Type B pancreatic cell (in vitro differentiated cells): ENCODE results near the gene NTM. TPM values are rescaled to one million over a fixed set of nuclear protein-coding genes. Genes with fewer than 3 reads are reported as not detected.

ENCODE experiments used
- DNase-seq: peaks from one replicate; pipeline ENCODE4 v3.0.0; 2021; ENCODE audit warnings: mixed read lengths; ENCODE audit not compliant: unreplicated experiment; ENCODE audit errors: extremely low spot score
- H3K27ac Mint-ChIP-seq: 2 replicates; pipeline ENCODE4 v1.8.0; 2021; ENCODE audit warnings: mild to moderate bottlenecking, mixed read lengths
- H3K27me3 Mint-ChIP-seq: 2 replicates; pipeline ENCODE4 v1.8.0; 2021; ENCODE audit warnings: mixed read lengths
- H3K36me3 Mint-ChIP-seq: 2 replicates; pipeline ENCODE4 v1.8.0; 2021; ENCODE audit warnings: mixed read lengths
- H3K4me1 Mint-ChIP-seq: one replicate; pipeline ENCODE4 v1.8.0; 2021; ENCODE audit warnings: mixed read lengths; ENCODE audit not compliant: unreplicated experiment
- H3K4me3 Mint-ChIP-seq: 2 replicates; pipeline ENCODE4 v1.8.0; 2021; ENCODE audit warnings: mild to moderate bottlenecking, mixed read lengths
- H3K9me3 Mint-ChIP-seq: 2 replicates; pipeline ENCODE4 v1.8.0; 2021; ENCODE audit warnings: mixed read lengths
- total RNA-seq: library from RNA; stranded (reverse); gene quantifications from 2 replicates; pipeline ENCODE4 v1.2.1, GENCODE V29; 2021; ENCODE audit warnings: low replicate concordance
- TF ChIP-seq, protein P1 (sequence below): fragments of 200-600 bp; sonication (generic); conservative IDR thresholded peaks from 2 replicates; pipeline ENCODE4 v1.5.0; 2021; ENCODE audit warnings: antibody characterized with exemption, mild to moderate bottlenecking

NTM gene
- total RNA-seq, 1 donor from 2014 or later, result 19.2 TPM

- no peak overlapping the region for H3K4me3 Mint-ChIP-seq
- H3K36me3 Mint-ChIP-seq, result no peaks in the 10 kb centered on the region
- no peak overlapping the region for H3K27ac Mint-ChIP-seq
- DNase-seq, result no peak
- H3K4me1 Mint-ChIP-seq, result no peaks in the 10 kb centered on the region
- H3K9me3 Mint-ChIP-seq, result no peaks in the 10 kb centered on the region
- TF ChIP-seq, protein P1, sequence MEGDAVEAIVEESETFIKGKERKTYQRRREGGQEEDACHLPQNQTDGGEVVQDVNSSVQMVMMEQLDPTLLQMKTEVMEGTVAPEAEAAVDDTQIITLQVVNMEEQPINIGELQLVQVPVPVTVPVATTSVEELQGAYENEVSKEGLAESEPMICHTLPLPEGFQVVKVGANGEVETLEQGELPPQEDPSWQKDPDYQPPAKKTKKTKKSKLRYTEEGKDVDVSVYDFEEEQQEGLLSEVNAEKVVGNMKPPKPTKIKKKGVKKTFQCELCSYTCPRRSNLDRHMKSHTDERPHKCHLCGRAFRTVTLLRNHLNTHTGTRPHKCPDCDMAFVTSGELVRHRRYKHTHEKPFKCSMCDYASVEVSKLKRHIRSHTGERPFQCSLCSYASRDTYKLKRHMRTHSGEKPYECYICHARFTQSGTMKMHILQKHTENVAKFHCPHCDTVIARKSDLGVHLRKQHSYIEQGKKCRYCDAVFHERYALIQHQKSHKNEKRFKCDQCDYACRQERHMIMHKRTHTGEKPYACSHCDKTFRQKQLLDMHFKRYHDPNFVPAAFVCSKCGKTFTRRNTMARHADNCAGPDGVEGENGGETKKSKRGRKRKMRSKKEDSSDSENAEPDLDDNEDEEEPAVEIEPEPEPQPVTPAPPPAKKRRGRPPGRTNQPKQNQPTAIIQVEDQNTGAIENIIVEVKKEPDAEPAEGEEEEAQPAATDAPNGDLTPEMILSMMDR, result no peak
- H3K27me3 Mint-ChIP-seq, result peaks cover 9% of the 10 kb centered on the region
These were observed 621.2 kb downstream of the NTM start for GRCh38 chr11:131991606-131992005.

GRCh38 chr11:131993246-131993645, 622.8 kb downstream of the NTM start:
- no peak overlapping the region for H3K27ac Mint-ChIP-seq
- H3K4me3 Mint-ChIP-seq, result no peak overlapping the region
- TF ChIP-seq, protein P1, result no peak
- H3K36me3 Mint-ChIP-seq, result peaks cover 4% of the 10 kb centered on the region
- DNase-seq, result no peak
- no peaks in the 10 kb centered on the region for H3K4me1 Mint-ChIP-seq
- no peaks in the 10 kb centered on the region for H3K9me3 Mint-ChIP-seq
- peaks cover 13% of the 10 kb centered on the region for H3K27me3 Mint-ChIP-seq

DNA sequence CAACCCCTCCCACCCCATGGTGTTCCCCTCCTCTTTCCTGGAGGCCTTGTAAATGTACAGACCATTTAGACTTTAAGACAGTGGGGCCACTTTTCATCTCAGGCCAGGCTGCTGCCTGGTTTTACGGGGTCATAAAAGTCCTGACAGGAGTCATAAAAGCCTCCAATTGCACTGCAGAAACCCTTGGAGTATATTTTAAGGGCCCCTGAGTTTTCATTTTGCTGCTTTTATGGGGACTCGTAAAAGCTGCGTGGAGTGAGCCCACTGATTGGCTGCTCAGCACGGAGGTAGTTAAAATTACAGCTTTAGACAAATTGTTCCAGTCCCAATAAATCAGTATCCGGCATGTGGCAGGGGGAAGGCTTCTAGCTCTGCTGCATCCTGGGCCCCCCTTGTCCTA, 627.6 kb downstream of the NTM start:
- TF ChIP-seq, protein P1, result no peak
- no peak overlapping the region for H3K27ac Mint-ChIP-seq

DNA sequence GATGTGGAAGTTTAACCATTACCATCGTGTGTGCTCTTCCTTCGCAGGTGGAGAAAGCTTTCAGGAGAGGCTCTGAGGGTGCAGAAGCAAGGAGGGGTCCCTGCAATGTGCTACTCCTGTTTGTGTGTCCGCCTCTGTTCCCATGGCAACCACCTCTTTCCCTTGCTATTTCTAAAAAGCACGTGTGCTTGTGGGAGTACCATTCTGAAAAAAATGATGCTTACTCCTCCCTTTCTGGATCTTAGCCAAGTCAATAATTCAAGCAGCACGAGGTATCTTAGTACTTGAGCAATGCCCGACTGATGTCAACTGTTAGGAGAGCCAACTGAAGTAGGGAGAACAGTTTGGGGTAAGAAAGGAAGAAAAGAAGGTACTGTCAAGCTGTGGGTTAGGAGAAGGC, 628.7 kb downstream of the NTM start:
- H3K27me3 Mint-ChIP-seq, result peaks cover 7% of the 10 kb centered on the region
- H3K9me3 Mint-ChIP-seq, result no peaks in the 10 kb centered on the region
- TF ChIP-seq, protein P1, result no peak
- H3K4me3 Mint-ChIP-seq, result no peak overlapping the region
- peaks cover 4% of the 10 kb centered on the region for H3K36me3 Mint-ChIP-seq
- DNase-seq, result no peak
- H3K27ac Mint-ChIP-seq, result no peak overlapping the region
- H3K4me1 Mint-ChIP-seq, result no peaks in the 10 kb centered on the region

More for the DNA sequence above, 627.6 kb downstream of the NTM start:
- DNase-seq, result no peak
- Mint-ChIP-seq H3K36me3 (peaks cover 4% of the 10 kb centered on the region), H3K4me3 (no peak overlapping the region), H3K4me1 (no peaks in the 10 kb centered on the region), H3K9me3 (no peaks in the 10 kb centered on the region), H3K27me3 (peaks cover 7% of the 10 kb centered on the region)

DNA sequence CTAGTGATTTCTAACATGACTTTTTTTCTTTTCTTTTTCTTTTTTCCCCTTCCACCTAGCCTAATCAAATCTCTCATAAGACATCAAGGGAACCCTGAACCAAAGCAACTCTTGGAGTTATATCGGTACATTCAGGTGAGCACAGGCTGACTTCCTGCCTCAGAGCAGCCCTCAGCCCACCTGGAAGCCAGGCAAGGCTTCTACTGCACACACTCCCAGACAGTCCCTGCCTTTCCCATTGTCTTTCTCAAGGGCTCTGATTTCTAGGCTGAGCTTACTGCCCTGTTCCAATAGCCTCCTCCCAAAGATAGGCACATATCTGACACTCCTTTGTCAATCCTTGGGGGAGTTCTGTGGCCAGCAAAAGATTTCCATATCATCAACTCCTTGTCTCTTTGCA, 629.5 kb downstream of the NTM start:
- peaks cover 14% of the 10 kb centered on the region for H3K27me3 Mint-ChIP-seq
- no peak for DNase-seq
- H3K27ac Mint-ChIP-seq, result no peak overlapping the region
- H3K4me3 Mint-ChIP-seq, result no peak overlapping the region
- H3K9me3 Mint-ChIP-seq, result no peaks in the 10 kb centered on the region
- peaks cover 4% of the 10 kb centered on the region for H3K36me3 Mint-ChIP-seq
- H3K4me1 Mint-ChIP-seq, result no peaks in the 10 kb centered on the region
- TF ChIP-seq, protein P1, result no peak

GRCh38 chr11:132005887-132006286, 635.5 kb downstream of the NTM start:
- DNase-seq, result no peak
- H3K36me3 Mint-ChIP-seq, result no peaks in the 10 kb centered on the region
- TF ChIP-seq, protein P1, result no peak
- H3K4me3 Mint-ChIP-seq, result no peak overlapping the region
- H3K9me3 Mint-ChIP-seq, result no peaks in the 10 kb centered on the region
- no peak overlapping the region for H3K27ac Mint-ChIP-seq
- peaks cover 17% of the 10 kb centered on the region for H3K4me1 Mint-ChIP-seq
- H3K27me3 Mint-ChIP-seq, result peaks cover 49% of the 10 kb centered on the region
